Activated CD4-positive, alpha-beta T cell treated with anti-CD3 and anti-CD28 coated beads, Interleukin-2, amount 10 ng/mL, durations not matched to agents 24 days and 14 days (primary cell): ENCODE data around the gene SURF1. TPM values are rescaled to one million over a fixed set of nuclear protein-coding genes. Genes with fewer than 3 reads are reported as not detected.

Experiments used
- DNase-seq: peaks from one replicate; pipeline ENCODE4 v3.0.0; 2022
- H3K27ac Mint-ChIP-seq: one replicate; pipeline ENCODE4 v1.8.0; 2022; ENCODE audit warnings: mild to moderate bottlenecking, mixed read lengths
- H3K27me3 Mint-ChIP-seq: one replicate; pipeline ENCODE4 v1.8.0; 2022; ENCODE audit warnings: mixed read lengths
- H3K36me3 Mint-ChIP-seq: one replicate; pipeline ENCODE4 v1.8.0; 2022; ENCODE audit warnings: low read depth, mild to moderate bottlenecking, mixed read lengths
- H3K4me1 Mint-ChIP-seq: one replicate; pipeline ENCODE4 v1.8.0; 2021; ENCODE audit warnings: mixed read lengths
- H3K4me3 Mint-ChIP-seq: one replicate; pipeline ENCODE4 v1.8.0; 2022; ENCODE audit warnings: mild to moderate bottlenecking, moderate library complexity, mixed read lengths
- H3K9me3 Mint-ChIP-seq: one replicate; pipeline ENCODE4 v1.8.0; 2021; ENCODE audit warnings: mixed read lengths
- intact Hi-C: fragments of 100-400 bp; cut with micrococcal nuclease; formaldehyde crosslinking; loops from one replicate; pipeline ENCODE4 v1.15.1; 2023
- total RNA-seq: library from RNA; stranded (reverse); gene quantifications from 2 replicates; pipeline ENCODE4 v1.2.3, GENCODE V29; 2022

The SURF1 gene
- total RNA-seq, 1 donor from 2014 or later: 33.2 TPM

DNA sequence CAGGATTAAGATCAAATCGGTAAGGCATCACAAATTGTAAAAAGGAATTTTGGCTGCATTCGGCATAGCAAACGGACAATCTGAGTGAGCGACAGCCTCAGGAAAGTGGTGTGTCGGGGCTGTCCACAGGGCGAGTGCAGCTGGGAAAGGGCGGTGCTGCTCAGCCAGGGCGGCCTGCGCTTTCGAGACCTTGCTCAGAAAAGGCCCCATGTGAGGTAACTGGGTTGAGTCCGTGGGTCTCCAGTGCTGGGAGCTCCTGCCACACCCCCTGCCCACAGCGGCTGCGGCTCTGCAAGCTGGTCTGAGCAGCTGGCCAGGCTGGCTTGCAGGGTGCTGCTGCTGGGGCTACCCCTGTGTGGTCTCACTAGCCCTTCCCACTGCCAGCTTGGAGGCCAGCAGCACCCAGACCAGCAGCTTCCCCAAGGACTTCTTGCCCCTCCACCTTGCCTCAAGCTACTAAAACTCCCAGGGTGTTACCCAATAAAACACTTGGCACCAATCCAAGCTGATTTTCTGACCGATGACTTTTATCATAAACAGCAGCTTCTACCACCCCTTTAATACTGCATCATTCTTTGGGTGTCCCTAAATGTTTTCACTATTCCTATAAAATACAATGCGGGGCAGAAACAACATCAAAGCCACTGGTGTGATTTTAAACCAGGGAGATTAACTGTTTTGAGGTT lies 6.2 kb upstream of the SURF1 start:
- Mint-ChIP-seq H3K9me3 (no peaks in the 10 kb centered on the region), H3K4me3 (no peak overlapping the region), H3K36me3 (peaks cover 73% of the 10 kb centered on the region), H3K27me3 (no peaks in the 10 kb centered on the region), H3K27ac (peak overlapping the region; percentile 28), H3K4me1 (peaks cover 35% of the 10 kb centered on the region)
- intact Hi-C loops: no loop called here
- no peak for DNase-seq

DNA sequence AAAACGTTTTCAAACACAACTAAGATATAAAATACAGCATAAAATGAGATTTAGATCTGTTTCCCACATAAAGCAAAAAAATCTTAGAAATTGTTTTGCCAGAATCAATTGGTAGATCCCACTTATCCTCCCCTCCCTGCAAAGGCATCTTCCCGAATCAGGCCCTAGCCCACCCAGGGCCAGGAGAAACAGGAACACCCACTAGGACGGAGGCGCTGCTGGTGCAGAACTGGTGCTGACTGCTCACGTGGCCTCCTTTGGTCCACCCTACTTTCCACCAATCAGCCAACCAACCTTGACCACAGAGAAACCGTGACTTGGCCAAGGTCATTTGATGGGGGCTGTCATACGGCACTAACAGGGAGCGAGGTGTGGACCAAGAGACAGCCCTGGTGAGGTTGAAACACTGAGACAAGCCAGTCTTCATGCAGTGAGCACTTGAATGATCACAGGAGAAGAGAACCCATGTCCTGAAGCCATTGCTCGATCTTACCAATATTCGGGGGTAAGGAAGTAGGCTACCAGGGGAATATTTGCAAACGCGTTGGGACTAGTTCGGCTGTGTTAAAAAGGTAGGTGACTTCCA lies 5.3 kb upstream of the SURF1 start:
- H3K4me1 Mint-ChIP-seq: peaks cover 35% of the 10 kb centered on the region

DNA sequence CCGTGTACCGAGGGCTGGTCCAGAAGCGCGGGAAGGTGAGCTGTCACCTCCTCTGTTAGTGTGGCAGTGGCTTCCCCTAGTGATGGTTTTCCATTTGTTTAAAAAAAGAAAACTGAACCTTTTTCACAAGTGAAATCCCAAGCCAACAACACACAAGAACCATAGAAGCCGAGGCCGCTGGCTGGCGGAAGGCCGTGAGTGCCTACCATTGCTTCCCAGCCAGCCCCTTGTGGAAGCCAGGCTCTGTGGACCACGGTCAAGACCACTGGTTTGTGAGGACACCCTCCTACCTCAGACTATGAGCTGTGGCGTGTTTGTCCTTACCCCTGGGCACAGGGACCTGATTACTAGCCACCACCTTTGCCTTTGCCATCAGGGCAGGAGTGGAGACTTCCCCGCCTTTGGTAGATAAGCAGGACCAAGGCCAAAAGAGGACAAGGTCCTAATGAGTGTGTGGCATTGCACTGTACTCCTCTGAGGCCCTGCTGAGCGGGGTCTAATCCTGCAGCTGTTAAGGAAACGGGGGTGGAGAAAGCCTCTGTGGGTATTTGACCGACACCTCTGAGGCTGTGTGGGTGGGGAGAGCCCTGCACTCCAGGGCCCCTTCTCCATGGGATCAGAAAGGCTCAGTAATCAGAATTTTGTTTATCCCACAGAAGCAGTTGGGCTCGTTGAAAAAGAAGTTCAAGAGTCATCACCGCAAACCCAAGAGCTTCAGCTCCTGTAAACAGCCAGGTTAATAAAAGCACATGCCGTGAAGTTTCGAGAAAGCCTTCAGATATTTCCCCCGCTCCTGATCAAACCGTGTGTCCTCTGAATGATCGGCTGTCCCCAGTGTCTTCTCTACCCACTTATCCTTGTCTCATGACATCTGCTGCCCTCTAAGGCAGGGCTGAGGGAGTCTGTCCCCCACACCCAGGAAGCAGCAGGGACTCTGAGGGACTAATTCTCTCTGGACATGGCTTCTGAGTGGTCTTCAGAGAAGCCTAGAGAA lies 4.4 kb upstream of the SURF1 start:
- Mint-ChIP-seq H3K27me3 (no peaks in the 10 kb centered on the region), H3K27ac (peak overlapping the region; percentile 76), H3K9me3 (no peaks in the 10 kb centered on the region), H3K36me3 (peaks cover 62% of the 10 kb centered on the region), H3K4me3 (no peak overlapping the region), H3K4me1 (peaks cover 35% of the 10 kb centered on the region)
- intact Hi-C loops: no loop called here
- no peak for DNase-seq

More for the DNA sequence above, 5.3 kb upstream of the SURF1 start:
- Mint-ChIP-seq H3K36me3 (peaks cover 68% of the 10 kb centered on the region), H3K9me3 (no peaks in the 10 kb centered on the region), H3K27me3 (no peaks in the 10 kb centered on the region), H3K4me3 (no peak overlapping the region), H3K27ac (peak overlapping the region; percentile 76)
- DNase-seq: no peak
- intact Hi-C loops: no loop called here

DNA sequence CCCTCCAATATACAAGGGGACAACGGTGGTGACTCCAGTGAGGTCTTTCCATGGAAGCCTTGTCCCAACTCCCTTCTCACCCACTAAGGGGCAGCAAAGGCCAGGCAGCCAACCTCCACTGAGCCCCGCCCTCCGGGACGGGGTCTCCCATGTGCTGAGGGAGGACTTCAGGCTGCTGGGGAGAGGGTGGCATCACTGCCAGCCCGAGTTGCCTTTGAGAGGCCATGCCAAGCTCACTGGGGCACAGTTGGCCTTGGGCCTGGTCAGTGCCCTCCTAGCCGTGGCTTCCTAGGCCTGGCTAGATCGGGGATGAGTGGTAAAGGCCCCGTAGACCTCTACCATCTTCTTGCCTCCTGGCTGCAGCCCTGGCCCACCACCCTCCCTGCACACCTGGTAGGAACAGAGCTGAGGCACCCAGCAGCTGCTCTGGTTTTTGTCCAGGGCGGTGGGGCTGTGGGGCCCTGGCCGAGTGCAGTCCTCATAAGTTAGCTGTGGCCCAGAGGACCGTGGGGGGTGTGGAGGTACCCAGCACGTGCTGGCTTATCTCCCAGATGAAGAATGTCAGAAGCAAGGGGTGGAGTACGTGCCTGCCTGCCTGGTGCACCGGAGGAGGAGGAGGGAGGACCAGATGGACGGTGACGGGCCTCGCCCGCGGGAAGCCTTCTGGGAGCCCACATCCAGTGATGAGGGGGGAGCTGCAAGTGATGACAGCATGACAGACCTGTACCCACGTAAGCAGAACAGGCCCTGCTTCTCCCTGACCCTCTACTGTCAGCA lies 3.3 kb upstream of the SURF1 start:
- Mint-ChIP-seq H3K27me3 (no peaks in the 10 kb centered on the region), H3K4me1 (peaks cover 41% of the 10 kb centered on the region), H3K9me3 (no peaks in the 10 kb centered on the region), H3K36me3 (peaks cover 55% of the 10 kb centered on the region), H3K27ac (no peak overlapping the region), H3K4me3 (no peak overlapping the region)
- intact Hi-C loops: loop anchor here (5.0 to 10.0 kb wide), 2 partner anchors 58 to 335 kb away; partner anchors contain the start of gene REXO4
- no peak for DNase-seq

DNA sequence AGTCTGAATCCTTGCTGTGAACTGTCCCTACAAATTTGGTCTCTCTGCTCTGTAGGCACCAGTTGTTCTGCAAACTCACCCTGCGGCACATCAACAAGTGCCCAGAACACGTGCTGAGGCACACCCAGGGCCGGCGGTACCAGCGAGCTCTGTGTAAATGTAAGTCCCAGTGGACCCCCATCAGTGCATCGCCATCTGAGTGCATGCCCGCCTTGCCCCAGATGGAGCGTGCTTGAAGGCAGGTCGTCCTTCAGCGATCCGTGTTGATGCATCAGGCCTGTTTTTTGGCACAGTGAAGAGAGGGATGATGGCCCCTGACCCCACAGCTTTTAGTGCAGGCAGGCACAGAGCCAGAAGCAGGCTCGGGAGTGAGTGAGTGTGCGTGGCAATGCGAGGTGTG lies 1.4 kb upstream of the SURF1 start:
- Mint-ChIP-seq H3K36me3 (peaks cover 45% of the 10 kb centered on the region), H3K4me1 (peaks cover 46% of the 10 kb centered on the region), H3K4me3 (peak overlapping the region; percentile 88), H3K27me3 (no peaks in the 10 kb centered on the region), H3K27ac (no peak overlapping the region), H3K9me3 (no peaks in the 10 kb centered on the region)
- no peak for DNase-seq
- intact Hi-C loops: loop anchor here (5.0 to 10.0 kb wide), 2 partner anchors 60 to 333 kb away; partner anchors contain the start of gene REXO4

DNA sequence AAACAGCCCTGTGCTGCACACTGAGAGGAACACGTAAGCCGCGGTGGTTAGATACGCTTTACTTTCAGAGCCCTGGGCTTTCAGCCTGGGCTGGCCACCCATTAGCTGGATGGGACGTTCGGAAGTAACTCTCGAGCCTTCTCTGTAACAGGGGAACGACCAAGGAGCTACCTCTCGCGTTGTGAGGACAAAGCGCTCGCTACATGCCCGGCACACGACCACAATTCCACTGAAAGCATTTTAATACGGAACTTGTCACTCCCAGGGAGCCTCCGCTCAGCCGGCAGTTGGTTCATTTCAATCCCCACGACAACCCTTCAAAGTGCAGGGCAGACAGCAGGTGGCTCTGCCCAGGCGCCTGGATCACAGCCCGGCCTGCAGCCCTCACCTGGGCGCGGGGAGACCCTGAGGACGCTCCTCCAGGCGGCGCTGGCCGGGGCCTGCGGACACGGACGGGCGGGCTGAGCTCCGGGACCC lies 368 bp downstream of the SURF1 start:
- no peaks in the 10 kb centered on the region for H3K9me3 Mint-ChIP-seq
- peak overlapping the region; percentile 82 for H3K27ac Mint-ChIP-seq
- H3K4me3 Mint-ChIP-seq: peak overlapping the region; percentile 92
- H3K4me1 Mint-ChIP-seq: peaks cover 36% of the 10 kb centered on the region
- H3K36me3 Mint-ChIP-seq: peaks cover 48% of the 10 kb centered on the region
- peak; percentile 73 for DNase-seq
- H3K27me3 Mint-ChIP-seq: no peaks in the 10 kb centered on the region
- intact Hi-C loops: loop anchor here (1.0 to 10.0 kb wide), 4 partner anchors 8 to 331 kb away; partner anchors contain the start of genes MED22, REXO4 and RPL7A

DNA sequence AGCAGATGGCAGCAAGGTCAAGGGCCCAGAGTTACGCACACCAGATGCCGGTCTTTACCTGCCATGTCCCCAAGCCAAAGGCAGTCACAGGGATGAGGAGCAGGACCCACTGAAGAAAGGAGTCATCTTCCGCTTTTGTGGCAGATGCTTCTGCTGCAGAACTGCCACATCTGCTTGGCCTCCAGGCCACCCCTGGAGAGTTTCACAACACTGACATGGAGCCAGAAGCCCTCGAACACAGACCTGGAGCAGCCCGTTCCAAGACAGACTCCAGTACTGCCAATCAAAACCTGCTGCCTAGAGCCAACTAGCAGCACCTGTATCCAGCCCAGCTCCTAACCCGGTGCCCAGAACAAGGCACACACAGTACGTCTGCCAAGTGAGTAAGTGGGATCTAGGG lies 1.5 kb downstream of the SURF1 start:
- intact Hi-C loops: loop anchor here (5.0 to 10.0 kb wide), 2 partner anchors 63 to 330 kb away; partner anchors contain the start of gene REXO4
- H3K27me3 Mint-ChIP-seq: no peaks in the 10 kb centered on the region
- peaks cover 36% of the 10 kb centered on the region for H3K4me1 Mint-ChIP-seq
- H3K9me3 Mint-ChIP-seq: no peaks in the 10 kb centered on the region
- peak overlapping the region; percentile 92 for H3K4me3 Mint-ChIP-seq
- H3K27ac Mint-ChIP-seq: peak overlapping the region; percentile 24
- H3K36me3 Mint-ChIP-seq: peaks cover 51% of the 10 kb centered on the region
- no peak for DNase-seq

DNA sequence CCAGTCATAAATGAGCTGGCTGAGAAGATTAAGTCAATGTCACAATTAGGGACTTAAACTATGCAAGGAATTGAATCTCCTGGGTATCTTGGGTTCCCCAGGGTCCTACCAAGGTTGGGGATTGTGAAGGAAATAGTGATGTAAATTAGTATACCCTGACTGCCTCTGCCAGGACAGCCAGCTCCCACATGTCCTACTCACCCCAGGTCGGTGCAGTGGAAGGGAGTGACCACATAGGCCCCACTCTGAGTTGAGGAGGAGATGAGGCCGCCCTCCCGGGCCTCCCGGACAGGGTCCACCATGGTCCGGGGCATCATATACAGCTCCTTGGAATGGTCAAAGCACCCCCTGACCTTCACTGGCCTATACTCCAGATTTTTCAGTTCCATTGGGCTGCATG lies 2.7 kb downstream of the SURF1 start:
- Mint-ChIP-seq H3K27ac (peak overlapping the region; percentile 39), H3K36me3 (peaks cover 58% of the 10 kb centered on the region), H3K4me1 (peaks cover 43% of the 10 kb centered on the region), H3K4me3 (no peak overlapping the region), H3K27me3 (no peaks in the 10 kb centered on the region), H3K9me3 (no peaks in the 10 kb centered on the region)
- intact Hi-C loops: loop anchor here (10.0 kb wide), 1 partner anchor 329 kb away; no protein-coding TSS in a partner anchor
- DNase-seq: no peak

DNA sequence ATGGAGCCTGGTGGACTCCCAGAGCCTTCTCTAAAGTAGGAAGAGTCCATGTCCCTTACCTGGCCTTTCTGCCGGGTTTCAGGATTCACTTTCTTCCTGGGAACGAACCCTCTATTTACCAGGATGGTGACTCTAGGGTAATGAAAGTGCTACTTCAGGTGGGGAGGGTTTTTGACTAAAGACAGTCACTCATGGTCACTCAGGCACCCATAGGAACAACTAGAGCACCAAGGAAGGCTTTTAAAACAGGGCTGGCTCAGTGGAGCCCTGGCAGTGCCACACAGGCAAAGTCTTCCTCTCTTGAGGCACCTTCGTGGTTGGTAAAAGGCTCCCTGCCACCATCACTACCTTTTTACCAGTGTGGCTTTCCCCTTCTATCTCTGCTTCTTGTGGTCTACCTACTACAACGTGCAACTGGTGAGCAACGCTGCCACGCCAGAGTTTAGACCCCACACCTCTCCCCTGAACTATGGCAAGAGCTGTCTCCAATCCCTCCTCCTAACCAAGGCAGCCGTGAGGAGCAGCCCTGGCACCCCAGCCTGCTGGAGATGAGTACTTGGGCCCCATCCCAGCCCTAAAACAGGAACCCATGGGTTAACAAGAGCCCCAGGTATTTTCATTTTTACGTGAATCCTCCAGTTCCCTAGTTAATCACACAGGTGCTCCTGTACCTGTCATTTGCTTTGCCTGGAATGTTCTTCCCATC lies 3.5 kb downstream of the SURF1 start:
- no peak for DNase-seq
- H3K4me3 Mint-ChIP-seq: no peak overlapping the region
- peaks cover 2% of the 10 kb centered on the region for H3K27me3 Mint-ChIP-seq
- peaks cover 39% of the 10 kb centered on the region for H3K4me1 Mint-ChIP-seq
- no peaks in the 10 kb centered on the region for H3K9me3 Mint-ChIP-seq
- peaks cover 60% of the 10 kb centered on the region for H3K36me3 Mint-ChIP-seq
- intact Hi-C loops: loop anchor here (10.0 kb wide), 1 partner anchor 328 kb away; no protein-coding TSS in a partner anchor
- peak overlapping the region; percentile 48 for H3K27ac Mint-ChIP-seq

DNA sequence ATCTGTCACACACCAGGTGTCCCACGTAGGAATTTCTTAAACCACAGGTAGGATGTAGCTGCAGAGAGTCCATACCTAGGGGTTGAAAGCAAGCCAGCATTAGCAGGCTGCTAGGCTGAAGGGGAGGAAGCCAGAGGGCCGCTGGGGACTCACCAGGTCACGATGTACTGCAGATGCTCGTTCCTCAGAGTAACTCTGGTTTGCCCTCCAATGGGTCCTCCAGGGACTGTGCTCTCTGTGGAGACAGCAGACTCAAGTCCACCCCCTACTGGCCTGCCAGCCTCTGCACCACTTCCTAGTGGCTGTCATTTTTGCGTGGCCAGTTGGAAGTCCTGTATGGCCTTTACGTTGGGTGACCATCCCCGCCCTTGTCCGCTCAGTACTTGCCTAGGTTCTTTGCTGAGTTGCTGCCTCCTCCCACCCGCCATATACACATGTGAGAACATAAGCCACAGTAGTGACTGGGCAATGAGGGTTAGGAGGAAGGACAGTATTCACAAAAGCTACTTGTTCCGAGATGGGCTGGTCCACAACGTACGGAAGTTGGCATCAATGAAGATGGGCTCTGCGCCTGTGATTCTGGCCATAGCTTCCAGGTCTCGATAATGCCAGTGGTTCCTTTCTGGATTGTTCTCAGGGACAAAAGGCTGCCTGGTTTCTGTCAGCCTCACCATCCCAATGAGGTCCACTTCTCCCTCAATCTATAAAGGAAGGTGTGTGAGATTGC lies 4.2 kb downstream of the SURF1 start:
- Mint-ChIP-seq H3K27me3 (peaks cover 2% of the 10 kb centered on the region), H3K27ac (no peak overlapping the region), H3K9me3 (no peaks in the 10 kb centered on the region), H3K4me1 (peaks cover 37% of the 10 kb centered on the region), H3K36me3 (peaks cover 59% of the 10 kb centered on the region), H3K4me3 (no peak overlapping the region)
- intact Hi-C loops: loop anchor here (10.0 kb wide), 1 partner anchor 327 kb away; no protein-coding TSS in a partner anchor
- DNase-seq: peak; percentile 76

DNA sequence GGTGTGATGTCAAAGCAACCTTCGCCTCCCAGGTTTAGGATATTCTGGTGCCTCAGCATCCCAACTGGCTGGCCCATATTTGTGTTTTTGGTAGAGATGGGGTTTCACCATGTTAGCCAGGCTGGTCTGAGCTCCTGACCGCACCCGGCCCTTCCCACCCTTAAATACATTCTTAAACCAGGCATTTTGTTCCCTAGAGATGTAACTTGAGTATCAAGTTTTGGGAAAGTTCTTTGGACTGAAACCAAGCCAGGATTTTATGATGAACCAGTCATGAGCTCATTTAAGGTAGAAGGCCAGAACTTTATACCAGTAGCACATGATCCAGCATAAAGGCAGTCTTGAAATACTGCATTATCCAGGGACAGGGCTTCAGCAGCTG lies 4.8 kb downstream of the SURF1 start:
- DNase-seq: no peak
- Mint-ChIP-seq H3K4me1 (peaks cover 43% of the 10 kb centered on the region), H3K27ac (no peak overlapping the region), H3K9me3 (no peaks in the 10 kb centered on the region), H3K36me3 (peaks cover 65% of the 10 kb centered on the region), H3K4me3 (no peak overlapping the region), H3K27me3 (peaks cover 2% of the 10 kb centered on the region)
- intact Hi-C loops: loop anchor here (10.0 kb wide), 1 partner anchor 327 kb away; no protein-coding TSS in a partner anchor
